NCI-H510A treated with DMSO at 0.1 percent for 48 hours (cell line): ENCODE results near the gene ATP1B1.
"Not testable (repeated sequence)": the region's sequence is repeated elsewhere in the genome, so short reads cannot be mapped to it uniquely, and the experiment has no call there.

Experiments
- DNase-seq: peaks from one replicate; lab custom pipeline; 2025; lab: John Stamatoyannopoulos, UW

Gene ATP1B1

DNA sequence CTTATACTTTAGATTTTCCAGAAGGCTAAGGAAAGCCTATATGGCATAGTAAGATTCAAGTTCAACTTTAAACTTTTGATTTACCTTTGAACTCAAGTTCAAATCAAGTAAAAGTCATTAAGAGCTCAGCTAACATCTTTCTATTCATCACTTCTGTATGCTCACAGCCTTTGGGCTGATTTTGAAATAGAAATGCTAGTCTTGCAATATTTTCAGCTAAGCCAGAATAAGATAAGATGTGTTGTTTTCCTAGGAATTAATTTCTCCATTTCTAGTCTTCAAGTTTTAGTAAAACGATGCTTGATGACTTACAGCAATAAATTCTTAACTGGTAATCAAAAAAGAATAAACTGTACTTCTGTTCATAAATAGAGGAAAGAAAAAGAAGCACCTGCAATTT, 35.6 kb downstream of the ATP1B1 start:
- DNase-seq = no peak

- DNase-seq = no peak
These were observed 36.9 kb downstream of the ATP1B1 start for GRCh38 chr1:169143346-169143745.

- no peak for DNase-seq
These were observed 37.5 kb downstream of the ATP1B1 start for GRCh38 chr1:169143984-169144383.

- no peak for DNase-seq
These were observed 38.6 kb downstream of the ATP1B1 start for GRCh38 chr1:169144941-169145626.

GRCh38 chr1:169146576-169147214, 40.2 kb downstream of the ATP1B1 start:
- DNase-seq = no peak

DNA sequence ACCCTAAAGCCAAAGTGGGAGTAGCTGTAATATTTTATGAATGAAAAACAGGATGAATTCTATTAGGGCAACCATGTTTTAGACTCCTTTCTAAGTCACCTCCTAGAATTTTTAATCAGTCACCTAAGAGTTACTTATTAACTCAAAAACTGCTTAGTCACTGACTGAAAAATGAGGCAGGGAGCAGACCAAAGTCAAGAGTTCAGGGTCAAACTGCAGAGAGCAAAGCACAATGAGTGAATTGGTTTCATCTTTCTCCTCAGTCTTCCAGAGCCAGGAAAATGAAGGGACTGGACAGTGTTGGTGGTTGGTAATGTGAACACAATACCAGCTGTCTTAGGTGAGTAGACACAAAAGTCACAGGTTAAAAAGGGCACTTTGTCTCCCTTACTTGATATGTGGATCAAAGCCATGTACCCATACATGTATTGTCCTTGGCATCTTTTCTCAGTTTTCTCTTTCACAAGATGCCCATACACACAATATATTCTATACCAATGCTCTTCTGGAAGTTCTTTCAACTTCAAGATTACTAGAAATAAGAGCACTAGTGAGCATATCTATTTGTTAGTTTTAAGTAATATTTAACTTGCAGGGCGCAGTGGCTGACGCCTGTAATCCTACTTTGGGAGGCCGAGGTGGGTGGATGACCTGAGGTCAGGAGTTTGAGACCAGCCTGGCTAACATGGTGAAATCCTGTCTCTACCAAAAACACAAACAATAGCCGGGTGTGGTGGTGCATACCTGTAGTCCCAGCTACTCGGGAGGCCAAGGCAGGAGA, 42.2 kb downstream of the ATP1B1 start:
- no peak for DNase-seq

DNA sequence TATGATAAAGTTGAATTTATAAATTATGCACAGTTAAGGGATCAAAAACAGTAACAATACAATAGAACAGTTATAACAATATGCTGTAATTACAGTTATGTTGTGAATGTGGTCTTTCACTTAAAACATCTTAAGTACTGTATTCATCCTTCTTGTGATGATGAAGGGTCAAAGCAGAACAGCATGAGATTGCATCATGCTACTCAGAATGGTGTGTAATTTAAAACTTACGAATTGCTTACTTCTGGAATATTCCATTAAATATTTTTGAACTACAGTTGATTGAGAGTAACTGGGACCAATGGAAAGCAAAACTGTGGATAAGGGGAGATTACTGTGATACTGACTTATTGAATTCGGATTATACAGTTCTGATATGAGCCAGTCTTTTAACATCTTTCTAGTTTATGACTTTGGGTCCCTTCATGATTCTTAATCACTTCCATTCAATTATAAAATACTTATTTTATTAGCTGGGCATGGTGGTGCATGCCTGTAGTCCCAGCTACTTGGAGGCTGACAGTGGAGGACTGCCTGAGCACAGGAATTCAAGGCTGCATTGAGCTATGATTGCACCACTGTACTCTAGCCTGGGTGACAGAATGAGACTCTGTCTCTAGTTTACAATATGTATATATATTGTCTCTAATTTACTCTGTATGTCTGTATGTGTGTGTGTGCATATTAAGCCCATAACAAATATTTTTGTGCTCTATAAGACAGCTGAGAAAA, 43.2 kb downstream of the ATP1B1 start:
- no peak for DNase-seq

DNA sequence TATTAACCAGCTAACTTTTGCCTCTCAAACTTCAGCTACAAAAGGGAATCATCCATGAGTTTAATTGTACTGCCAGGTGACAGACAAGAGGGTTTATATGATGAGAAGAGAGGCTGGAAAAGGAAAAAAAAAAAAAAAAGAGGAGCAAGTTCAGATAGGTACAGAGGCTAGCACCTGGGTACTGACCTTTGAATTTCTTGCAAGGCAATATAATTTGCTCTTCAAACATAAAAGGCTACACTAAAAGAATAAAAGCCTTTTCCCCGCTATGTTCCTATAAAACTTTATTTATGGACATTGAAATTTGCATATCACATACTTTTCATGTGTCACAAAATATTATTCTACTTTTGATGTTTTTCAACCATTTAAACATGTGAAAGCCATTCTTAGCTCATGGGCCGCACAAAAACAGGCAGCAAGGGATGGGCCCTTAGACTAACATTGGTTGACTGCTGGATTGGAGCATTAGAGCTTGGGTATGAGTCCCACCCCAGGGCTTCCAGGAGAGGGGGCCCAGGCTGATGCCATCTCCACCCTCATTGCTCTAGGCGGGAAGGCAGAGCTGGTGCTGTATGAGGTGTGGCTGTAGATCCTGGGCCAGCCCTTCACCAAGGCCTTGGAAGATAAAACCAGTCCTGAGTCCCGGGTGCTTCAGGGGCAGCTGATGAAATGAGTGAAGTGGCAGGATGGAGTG, 44.3 kb downstream of the ATP1B1 start:
- DNase-seq = no peak

GRCh38 chr1:169151338-169151837, 44.9 kb downstream of the ATP1B1 start:
- no peak for DNase-seq

DNA sequence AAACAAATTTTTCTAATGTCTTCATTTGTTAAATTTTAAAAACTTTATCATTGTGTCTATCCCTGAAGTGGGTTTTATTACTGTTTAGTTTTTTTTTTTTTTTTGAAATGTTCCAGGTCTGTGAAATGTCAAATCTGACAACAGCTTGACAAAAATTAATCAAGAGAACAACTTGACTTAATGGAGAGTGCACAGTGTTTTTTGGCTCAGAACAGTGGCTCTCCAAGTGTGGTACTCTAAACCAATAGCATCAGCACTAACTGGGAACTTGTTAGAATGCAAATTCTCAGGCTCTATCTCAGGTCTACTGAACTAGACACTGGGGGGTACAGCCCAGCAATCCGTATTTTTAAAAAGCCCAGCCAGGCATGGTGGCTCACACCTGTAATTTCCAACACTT, 49.2 kb downstream of the ATP1B1 start:
- DNase-seq = no peak

DNA sequence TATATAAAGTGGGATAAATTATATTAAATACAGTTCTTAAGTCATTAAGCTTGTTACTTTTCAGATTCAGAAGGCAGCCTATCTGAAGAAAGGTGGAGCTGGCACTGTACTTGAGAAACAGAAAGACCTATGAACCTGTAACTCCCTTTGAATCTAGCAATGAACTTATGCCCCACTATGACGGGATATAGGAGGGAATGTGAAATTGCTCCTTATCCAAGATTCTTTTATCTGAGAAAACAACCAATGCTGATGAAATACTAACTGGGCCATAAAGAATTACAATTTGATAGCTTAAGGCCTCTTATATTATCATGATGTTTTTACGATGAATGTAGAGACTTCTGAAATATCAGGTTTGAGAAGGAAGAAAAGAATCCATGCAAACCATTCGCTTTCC, 50.1 kb downstream of the ATP1B1 start:
- no peak for DNase-seq

GRCh38 chr1:169160845-169161495, 54.5 kb downstream of the ATP1B1 start:
- DNase-seq = no peak

- no peak for DNase-seq
These were observed 55.2 kb downstream of the ATP1B1 start for GRCh38 chr1:169161496-169162194.

GRCh38 chr1:169163059-169163458, 56.6 kb downstream of the ATP1B1 start:
- no peak for DNase-seq

DNA sequence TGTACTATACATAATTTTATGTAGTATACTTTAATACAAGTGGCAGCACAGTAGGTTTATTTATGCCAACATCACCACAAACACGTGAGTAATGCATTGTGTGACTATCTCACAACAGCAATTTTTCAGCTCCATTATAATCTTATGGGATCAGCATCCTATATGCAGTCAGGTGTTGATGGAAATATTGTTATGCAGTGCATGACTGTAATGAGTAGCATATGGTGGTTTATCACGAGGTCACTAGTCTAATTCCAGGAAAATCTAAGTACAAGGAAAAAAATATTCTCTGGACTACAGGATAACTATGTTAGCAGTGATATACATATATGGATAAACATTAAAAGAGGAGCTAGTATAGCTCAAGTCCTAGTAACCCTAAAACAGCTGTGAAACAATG, 69.0 kb downstream of the ATP1B1 start:
- no peak for DNase-seq

- not testable (repeated sequence) for DNase-seq
These were observed 72.9 kb downstream of the ATP1B1 start for GRCh38 chr1:169179431-169179830.

DNA sequence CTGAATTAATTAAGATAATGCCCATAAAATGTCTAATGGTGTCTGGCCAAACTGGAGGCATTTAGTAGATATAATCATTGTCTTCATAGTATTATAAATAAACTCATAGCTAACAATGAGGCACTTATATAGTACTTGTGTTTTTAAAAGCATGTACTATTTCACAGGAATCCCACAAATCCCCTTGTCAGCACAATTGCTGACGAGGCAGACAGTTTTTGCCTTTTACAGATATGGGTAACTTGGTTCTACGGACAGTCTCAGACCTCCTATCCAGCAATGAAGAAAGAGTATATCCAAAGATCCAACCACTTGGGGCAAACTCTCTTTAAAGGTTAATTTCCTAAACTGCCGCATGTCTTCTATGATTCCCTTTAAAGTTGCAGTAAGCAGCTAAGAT, 73.7 kb downstream of the ATP1B1 start:
- DNase-seq = no peak
